CD4-positive, alpha-beta memory T cell (primary cell): ENCODE measurements around the gene ZNF610. TPM values are rescaled to one million over a fixed set of nuclear protein-coding genes. Genes with fewer than 3 reads are reported as not detected.
A peak's percentile ranks its signal among the peaks of the same experiment; 100 is the strongest.
"Not testable (repeated sequence)": the region's sequence is repeated elsewhere in the genome, so short reads cannot be mapped to it uniquely, and the experiment has no call there.

Experiments
- CTCF ChIA-PET: fragments of 350-600 bp; sonication (Branson Sonifier 250); formaldehyde crosslinking; loops from one replicate; lab custom pipeline; 2021; ENCODE audit warnings: inconsistent platforms; ENCODE audit not compliant: partially characterized antibody; lab: Charles Lee
- POLR2A ChIA-PET: fragments of 350-600 bp; sonication (Branson Sonifier 250); formaldehyde crosslinking; loops from one replicate; lab custom pipeline; 2021; ENCODE audit not compliant: partially characterized antibody; lab: Charles Lee
- DNase-seq, 5 donors: peaks; one replicate each; pipeline versions ENCODE4 v3.0.0 to v3.0.0-alpha.2; 2020 to 2022; ENCODE audit warnings: mixed read lengths in 1 of 5
- H3K27ac ChIP-seq: one replicate; pipeline ENCODE4 v1.7.0; 2013; ENCODE audit warnings: low read depth, low read length
- H3K27me3 ChIP-seq: 2 replicates; pipeline ENCODE4 v1.7.0; 2013; ENCODE audit warnings: mild to moderate bottlenecking, low read length, moderate library complexity; ENCODE audit not compliant: insufficient read depth
- H3K36me3 ChIP-seq: 2 replicates; pipeline ENCODE4 v1.7.0; 2013; ENCODE audit warnings: mild to moderate bottlenecking, low read length, moderate library complexity; ENCODE audit not compliant: insufficient read depth
- H3K4me1 ChIP-seq: 2 replicates; pipeline ENCODE4 v1.7.0; 2013; ENCODE audit warnings: mild to moderate bottlenecking, low read length, moderate library complexity; ENCODE audit not compliant: insufficient read depth
- H3K4me3 ChIP-seq, 2 donors: one replicate each; pipeline ENCODE4 v1.7.0; 2013; ENCODE audit warnings: low read length in 2 of 2, mild to moderate bottlenecking in 1 of 2
- H3K9me3 ChIP-seq, 2 donors: one replicate each; pipeline ENCODE4 v1.7.0; 2013; ENCODE audit warnings: low read length in 2 of 2, control low read depth in 1 of 2; ENCODE audit not compliant: control insufficient read depth in 1 of 2
- H3K27ac Mint-ChIP-seq, 7 donors: one replicate each; pipeline ENCODE4 v1.8.0; 2020 to 2021; ENCODE audit warnings: mixed read lengths in 7 of 7, mild to moderate bottlenecking in 6 of 7, inconsistent platforms in 3 of 7, moderate library complexity in 3 of 7
- H3K27me3 Mint-ChIP-seq, 2 donors: one replicate each; pipeline ENCODE4 v1.8.0; 2020 to 2021; ENCODE audit warnings: mixed read lengths in 2 of 2
- H3K36me3 Mint-ChIP-seq, 2 donors: one replicate each; pipeline ENCODE4 v1.8.0; 2020 to 2021; ENCODE audit warnings: mixed read lengths in 2 of 2, inconsistent platforms in 1 of 2, mild to moderate bottlenecking in 1 of 2
- H3K4me1 Mint-ChIP-seq, 4 donors: one replicate each; pipeline ENCODE4 v1.8.0; 2020 to 2021; ENCODE audit warnings: mixed read lengths in 4 of 4, mild to moderate bottlenecking in 1 of 4
- H3K4me3 Mint-ChIP-seq, 8 donors: one replicate each; pipeline ENCODE4 v1.8.0; 2020 to 2021; ENCODE audit warnings: mixed read lengths in 8 of 8, mild to moderate bottlenecking in 7 of 8, moderate library complexity in 6 of 8, inconsistent platforms in 3 of 8
- H3K9me3 Mint-ChIP-seq, 8 donors: one replicate each; pipeline ENCODE4 v1.8.0; 2020 to 2021; ENCODE audit warnings: mixed read lengths in 8 of 8, mild to moderate bottlenecking in 5 of 8, inconsistent platforms in 3 of 8, moderate library complexity in 1 of 8
- intact Hi-C: fragments of 100-400 bp; cut with micrococcal nuclease; formaldehyde crosslinking; loops from one replicate; pipeline ENCODE4 v1.15.1; 2023
- polyA plus RNA-seq, 2 donors: library from polyadenylated mRNA; unstranded; fragments of 300-500 nt; fragmentation: Illumina TruSeq; gene quantifications; one replicate each; pipeline ENCODE4 v1.2.3, GENCODE V29; 2021
- total RNA-seq, 2 experiments: library from RNA; stranded (reverse); gene quantifications; one replicate each; pipeline ENCODE4 v1.2.3, GENCODE V29; 2021

Gene ZNF610
- total and polyA plus RNA-seq, 4 experiments from 2014 or later, result 1.1 to 6.0 (median 3.0) TPM

DNA sequence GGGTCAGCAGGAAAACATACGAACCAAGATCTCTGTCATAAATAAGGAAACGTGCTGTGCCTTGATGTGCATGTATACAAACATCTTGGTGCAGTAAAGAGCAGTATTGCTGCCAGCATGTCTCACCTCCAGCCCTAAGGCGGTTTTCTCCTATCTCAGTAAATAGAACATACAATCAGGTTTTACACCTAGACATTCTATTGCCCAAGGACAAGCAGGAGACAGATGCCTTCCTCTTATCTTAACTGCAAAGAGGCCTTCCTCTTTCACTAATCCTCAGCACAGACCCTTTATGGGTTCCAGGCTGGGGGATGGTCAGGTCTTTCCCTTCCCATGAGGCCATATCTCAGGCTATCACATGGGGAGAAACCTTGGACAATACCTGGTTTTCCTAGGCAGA lies 3.0 kb downstream of the ZNF610 start:
- H3K27ac Mint-ChIP-seq, intact Hi-C loops, H3K27me3 ChIP-seq, H3K9me3 ChIP-seq, H3K27me3 Mint-ChIP-seq, DNase-seq, H3K36me3 ChIP-seq, H3K4me1 ChIP-seq, CTCF ChIA-PET, POLR2A ChIA-PET, H3K27ac ChIP-seq, H3K4me3 ChIP-seq: not testable (repeated sequence)
- Mint-ChIP-seq H3K4me1 (peaks cover 15 to 23% (median 17%) of the 10 kb centered on the region in 4 donors), H3K9me3 (peaks cover 0 to 41% (median 23%) of the 10 kb centered on the region in 8 donors), H3K36me3 (peaks cover 15 to 20% of the 10 kb centered on the region in 2 donors), H3K4me3 (peak overlapping the region in 1 of 8 donors; percentile 17)

DNA sequence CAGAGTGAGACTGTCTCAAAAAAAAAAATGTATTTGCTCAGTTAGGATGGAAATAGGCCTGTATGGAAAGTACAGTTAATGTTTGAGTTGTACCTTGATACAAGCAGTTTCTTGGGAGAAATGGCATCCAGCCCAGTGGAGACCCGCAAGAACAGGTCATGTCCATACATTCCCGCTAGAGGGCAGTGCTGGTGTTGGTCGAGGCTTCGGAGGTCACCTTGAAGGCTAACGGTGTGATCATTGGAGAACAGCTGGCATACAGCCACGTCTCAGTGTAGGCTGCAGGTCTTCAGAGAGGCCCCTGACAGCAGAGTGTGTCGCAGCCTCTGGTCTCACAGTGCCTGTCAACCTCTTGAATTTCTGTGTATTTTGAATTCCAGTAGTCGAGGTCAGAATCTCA lies 7.5 kb downstream of the ZNF610 start:
- H3K27me3 ChIP-seq, result no peaks in the 10 kb centered on the region
- H3K27ac ChIP-seq, result no peak overlapping the region
- ChIA-PET CTCF (interaction anchor here (1.1 to 1.9 kb wide), 5 partner anchors 37 to 406 kb away, joined by 3 to 6 read pairs (median 4); no protein-coding TSS in a partner anchor), POLR2A (no interaction called here)
- no peaks in the 10 kb centered on the region for H3K9me3 ChIP-seq
- peak; percentile 42 to 55 (median 44) for DNase-seq
- peak overlapping the region in 3 of 7 donors; percentile 1 to 27 (median 23) for H3K27ac Mint-ChIP-seq
- no peak overlapping the region for H3K4me3 ChIP-seq
- intact Hi-C loops, result loop anchor here (2.0 kb wide), 1 partner anchor 257 kb away; no protein-coding TSS in a partner anchor
- H3K36me3 Mint-ChIP-seq, result peaks cover 3 to 8% of the 10 kb centered on the region in 2 donors
- peaks cover 0 to 28% (median 14%) of the 10 kb centered on the region in 8 donors for H3K9me3 Mint-ChIP-seq
- no peaks in the 10 kb centered on the region for H3K36me3 ChIP-seq
- H3K4me1 ChIP-seq, result no peaks in the 10 kb centered on the region
- peaks cover 0 to 5% (median 3%) of the 10 kb centered on the region in 4 donors for H3K4me1 Mint-ChIP-seq
- no peaks in the 10 kb centered on the region for H3K27me3 Mint-ChIP-seq
- no peak overlapping the region for H3K4me3 Mint-ChIP-seq

DNA sequence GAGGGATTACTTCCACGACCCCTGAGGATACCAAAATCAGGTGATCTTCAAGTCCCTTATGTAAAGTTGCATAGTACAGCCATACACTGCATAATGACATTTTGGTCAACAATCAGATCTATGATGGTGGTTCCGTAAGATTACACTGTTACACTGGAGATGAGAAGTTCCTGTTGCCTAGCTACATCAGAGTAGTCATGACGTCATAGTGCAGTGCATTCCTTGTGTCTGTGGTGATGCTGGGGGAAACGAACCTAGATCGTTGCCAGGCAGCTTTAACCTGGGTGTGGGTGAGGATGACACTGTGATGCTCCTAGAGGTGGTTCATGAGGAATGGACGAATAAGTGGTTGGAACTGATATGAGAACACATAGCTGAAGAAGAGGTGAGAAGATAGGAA lies 9.1 kb downstream of the ZNF610 start:
- peaks cover 0 to 35% (median 18%) of the 10 kb centered on the region in 8 donors for H3K9me3 Mint-ChIP-seq
- POLR2A ChIA-PET, result no interaction called here

DNA sequence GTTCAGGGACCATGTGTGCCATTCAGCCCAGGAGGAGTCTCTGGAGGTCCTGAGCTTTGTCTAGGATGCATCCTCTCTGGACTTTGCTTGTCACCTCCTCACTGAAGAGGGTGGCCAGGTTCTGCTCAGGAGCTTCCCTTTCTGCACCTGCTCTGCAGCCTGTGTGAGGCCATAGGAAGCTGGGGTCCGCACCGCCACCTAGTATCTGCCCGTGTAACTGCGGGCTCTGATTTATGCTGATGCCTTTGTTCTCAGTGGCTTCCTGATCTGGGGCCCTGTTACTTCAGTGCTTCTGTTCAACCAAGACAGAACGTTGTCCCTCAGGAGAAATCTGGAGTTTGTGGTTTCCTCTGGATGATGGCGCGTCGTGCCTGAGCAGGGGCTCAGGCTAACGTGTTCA lies 15.5 kb downstream of the ZNF610 start:
- H3K27ac Mint-ChIP-seq, result no peak overlapping the region
- no peak overlapping the region for H3K27ac ChIP-seq
- DNase-seq, result no peak
- H3K9me3 ChIP-seq, result peaks cover 0 to 9% of the 10 kb centered on the region in 2 donors
- H3K4me1 ChIP-seq, result no peaks in the 10 kb centered on the region
- no peaks in the 10 kb centered on the region for H3K27me3 ChIP-seq
- H3K36me3 Mint-ChIP-seq, result peaks cover 49 to 60% of the 10 kb centered on the region in 2 donors
- intact Hi-C loops, result no loop called here
- H3K36me3 ChIP-seq, result no peaks in the 10 kb centered on the region
- H3K4me3 Mint-ChIP-seq, result no peak overlapping the region
- peaks cover 0 to 1% (median 0%) of the 10 kb centered on the region in 4 donors for H3K4me1 Mint-ChIP-seq
- H3K4me3 ChIP-seq, result no peak overlapping the region
- CTCF ChIA-PET, result no interaction called here
- no peaks in the 10 kb centered on the region for H3K27me3 Mint-ChIP-seq
- POLR2A ChIA-PET, result no interaction called here
- H3K9me3 Mint-ChIP-seq, result peaks cover 3 to 68% (median 51%) of the 10 kb centered on the region in 8 donors

More for the DNA sequence above, 9.1 kb downstream of the ZNF610 start:
- intact Hi-C loops, result no loop called here
- no peak overlapping the region for H3K27ac ChIP-seq
- H3K36me3 ChIP-seq, result no peaks in the 10 kb centered on the region
- DNase-seq, result no peak
- H3K27ac Mint-ChIP-seq, result no peak overlapping the region
- H3K9me3 ChIP-seq, result no peaks in the 10 kb centered on the region
- CTCF ChIA-PET, result interaction anchor here (1.2 to 1.4 kb wide), 2 partner anchors 277 to 401 kb away, joined by 3 to 4 read pairs; no protein-coding TSS in a partner anchor
- no peaks in the 10 kb centered on the region for H3K27me3 ChIP-seq
- H3K4me1 ChIP-seq, result no peaks in the 10 kb centered on the region
- no peak overlapping the region for H3K4me3 ChIP-seq
- H3K36me3 Mint-ChIP-seq, result peaks cover 12 to 15% of the 10 kb centered on the region in 2 donors
- H3K4me3 Mint-ChIP-seq, result no peak overlapping the region
- peaks cover 0 to 5% (median 4%) of the 10 kb centered on the region in 4 donors for H3K4me1 Mint-ChIP-seq
- H3K27me3 Mint-ChIP-seq, result no peaks in the 10 kb centered on the region

DNA sequence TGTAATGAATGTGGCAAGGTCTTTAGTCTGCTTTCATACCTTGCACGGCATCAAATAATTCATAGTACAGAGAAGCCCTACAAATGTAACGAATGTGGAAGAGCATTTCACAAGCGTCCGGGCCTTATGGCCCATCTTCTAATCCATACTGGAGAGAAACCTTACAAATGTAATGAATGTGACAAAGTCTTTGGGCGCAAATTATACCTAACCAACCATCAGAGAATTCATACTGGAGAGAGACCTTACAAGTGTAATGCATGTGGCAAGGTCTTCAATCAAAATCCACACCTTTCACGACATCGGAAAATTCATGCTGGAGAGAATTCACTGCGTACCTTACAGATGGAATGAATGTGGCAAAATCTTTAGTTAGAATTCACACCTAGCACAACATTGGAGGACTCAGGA lies 30.4 kb downstream of the ZNF610 start:
- no peak overlapping the region for H3K4me3 Mint-ChIP-seq
- peaks cover 6 to 35% of the 10 kb centered on the region in 2 donors for H3K9me3 ChIP-seq
- ChIA-PET CTCF (no interaction called here), POLR2A (no interaction called here)
- no peak overlapping the region for H3K27ac ChIP-seq
- H3K27me3 ChIP-seq, result no peaks in the 10 kb centered on the region
- intact Hi-C loops, result no loop called here
- peaks cover 7 to 14% (median 11%) of the 10 kb centered on the region in 4 donors for H3K4me1 Mint-ChIP-seq
- no peaks in the 10 kb centered on the region for H3K36me3 ChIP-seq
- peaks cover 7 to 89% (median 73%) of the 10 kb centered on the region in 8 donors for H3K9me3 Mint-ChIP-seq
- no peak overlapping the region for H3K27ac Mint-ChIP-seq
- H3K4me3 ChIP-seq, result no peak overlapping the region
- H3K36me3 Mint-ChIP-seq, result peaks cover 49 to 53% of the 10 kb centered on the region in 2 donors
- H3K27me3 Mint-ChIP-seq, result no peaks in the 10 kb centered on the region
- DNase-seq, result no peak
- H3K4me1 ChIP-seq, result peaks cover 10% of the 10 kb centered on the region

DNA sequence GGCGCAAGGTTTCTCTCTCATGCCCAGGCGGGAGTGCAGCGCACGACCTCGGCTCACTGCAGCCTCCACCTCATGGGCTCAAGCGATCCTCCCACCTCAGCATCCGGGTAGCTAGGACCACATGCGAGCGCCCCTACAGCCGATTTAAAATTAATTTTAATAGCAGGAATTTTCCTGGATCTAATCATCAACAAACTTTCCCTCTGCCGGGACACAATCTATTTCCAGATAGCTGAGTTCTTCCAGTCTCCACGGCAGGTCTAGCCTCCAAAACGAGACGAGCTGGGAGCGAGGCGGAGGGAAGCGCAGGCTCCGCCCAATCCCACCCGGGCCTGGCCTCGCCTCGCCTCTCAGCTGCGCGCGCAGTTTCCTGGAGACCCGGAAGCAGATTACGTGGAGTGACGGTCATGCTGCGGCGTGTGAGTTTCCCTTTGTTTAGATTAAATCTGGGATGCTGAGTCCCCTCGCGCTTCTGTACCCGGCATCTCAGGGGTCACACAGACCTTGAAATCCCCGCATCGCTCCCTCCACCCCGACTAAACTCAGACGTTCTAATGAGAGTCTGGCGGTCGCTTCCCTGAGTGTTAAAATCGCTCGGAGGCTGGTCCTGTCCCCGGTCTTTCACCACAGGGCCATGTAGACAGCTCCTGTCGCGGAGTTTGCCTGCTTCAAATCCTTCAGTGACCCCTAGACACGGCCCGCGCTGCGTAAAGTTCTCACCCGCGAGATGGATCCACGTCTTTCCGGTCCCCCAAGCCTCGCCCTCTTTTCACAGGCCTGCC lies 33.7 kb downstream of the ZNF610 start, which contains the start of gene ZNF880:
TSS of gene ZNF880 (plus strand) at position 365 of the 782 bp plus-strand sequence. CDS start at position 408, 43 bp downstream.
- no peaks in the 10 kb centered on the region for H3K27me3 ChIP-seq
- no peaks in the 10 kb centered on the region for H3K36me3 ChIP-seq
- Mint-ChIP-seq H3K4me3 (peak within 1 kb of the TSS; percentile 92 to 96 (median 95)), H3K27me3 (no peaks in the 10 kb centered on the region), H3K9me3 (peaks cover 7 to 84% (median 68%) of the 10 kb centered on the region in 8 donors), H3K4me1 (peaks cover 7 to 14% (median 11%) of the 10 kb centered on the region in 4 donors), H3K27ac (peak within 1 kb of the TSS; percentile 97 to 99 (median 98)), H3K36me3 (peaks cover 58% of the 10 kb centered on the region in 2 donors)
- POLR2A ChIA-PET, result interaction anchor here (0.6 to 1.7 kb wide), 10 partner anchors 10 to 1025 kb away, joined by 3 to 13 read pairs (median 4); partner anchors contain the start of genes PPP2R1A, ZNF528, ZNF610 and ZNF615
- peak within 1 kb of the TSS; percentile 94 to 96 for H3K4me3 ChIP-seq
- H3K27ac ChIP-seq, result peak within 1 kb of the TSS; percentile 89
- H3K9me3 ChIP-seq, result peaks cover 6 to 28% of the 10 kb centered on the region in 2 donors
- peaks cover 10% of the 10 kb centered on the region for H3K4me1 ChIP-seq
- CTCF ChIA-PET, result interaction anchor here (0.8 kb wide), 1 partner anchor 34 kb away, joined by 3 read pairs; the partner anchor contains the start of gene ZNF610
- intact Hi-C loops, result loop anchor here (1.0 kb wide), 2 partner anchors 28 to 33 kb away; partner anchors contain the start of genes ZNF528 and ZNF610
- peak; percentile 86 to 89 (median 88) for DNase-seq

DNA sequence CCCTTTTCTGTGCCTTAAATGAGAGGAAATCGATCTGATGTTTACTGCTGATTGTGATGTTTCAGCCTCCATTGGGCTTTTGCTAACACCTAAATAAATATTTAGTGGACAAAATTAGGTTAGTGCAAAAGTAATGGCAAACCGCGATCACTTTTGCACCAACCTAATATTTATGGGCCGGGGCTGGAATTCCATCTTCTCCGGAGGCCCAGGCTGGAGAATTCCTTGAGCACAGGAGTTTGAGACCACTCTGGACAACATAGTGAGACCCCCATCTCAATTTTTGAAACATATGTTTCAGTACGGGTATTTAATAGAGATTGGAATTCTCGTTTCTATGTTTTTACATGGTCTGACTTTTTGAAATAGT lies 34.3 kb downstream of the ZNF610 start:
- peak overlapping the region; percentile 92 to 96 (median 95) for H3K4me3 Mint-ChIP-seq
- H3K36me3 Mint-ChIP-seq, result peaks cover 59 to 63% of the 10 kb centered on the region in 2 donors
- Histone ChIP-seq H3K27ac (peak overlapping the region; percentile 89), H3K4me3 (peak overlapping the region; percentile 94 to 96), H3K9me3 (peaks cover 6 to 24% of the 10 kb centered on the region in 2 donors), H3K27me3 (no peaks in the 10 kb centered on the region), H3K4me1 (peaks cover 10% of the 10 kb centered on the region), H3K36me3 (no peaks in the 10 kb centered on the region)
- intact Hi-C loops, result no loop called here
- CTCF ChIA-PET, result no interaction called here
- peak overlapping the region; percentile 97 to 99 (median 98) for H3K27ac Mint-ChIP-seq
- peaks cover 7 to 14% (median 11%) of the 10 kb centered on the region in 4 donors for H3K4me1 Mint-ChIP-seq
- H3K9me3 Mint-ChIP-seq, result peaks cover 7 to 84% (median 67%) of the 10 kb centered on the region in 8 donors
- POLR2A ChIA-PET, result interaction anchor here (1.0 to 1.7 kb wide), 8 partner anchors 28 to 593 kb away, joined by 3 to 13 read pairs (median 5); partner anchors contain the start of genes PPP2R1A, ZNF528, ZNF610 and ZNF615
- DNase-seq, result no peak
- H3K27me3 Mint-ChIP-seq, result no peaks in the 10 kb centered on the region
